ENCODE measurements around the gene SMARCAL1.

DNA sequence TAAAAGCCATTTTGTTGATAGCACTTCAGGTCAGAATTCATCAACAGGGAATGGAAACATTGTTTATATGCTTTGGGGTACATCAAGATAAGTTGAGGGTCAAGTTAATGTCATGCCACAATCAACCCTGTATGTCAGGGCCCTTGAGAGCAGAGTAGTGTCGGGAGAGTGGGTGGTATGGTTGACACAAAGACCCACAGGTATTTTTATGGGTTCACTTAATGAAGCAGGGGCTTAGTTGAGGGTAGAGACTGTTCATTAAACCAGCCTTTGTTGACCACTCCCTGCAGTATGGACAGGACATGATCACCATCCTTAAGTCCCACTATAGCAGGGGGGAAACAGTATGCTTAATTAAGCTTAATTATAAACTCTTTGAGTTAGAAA lies 92.1 kb downstream of the SMARCAL1 start:
- no peak for TF ChIP-seq EP300 (IDR thresholded peaks at IDR 0.05)
- no peak for TF ChIP-seq CTCF (IDR thresholded peaks at IDR 0.05)
